ENCODE data around the gene SUPT20HL2.
"Not testable (repeated sequence)": the region's sequence is repeated elsewhere in the genome, so short reads cannot be mapped to it uniquely, and the experiment has no call there.

Gene SUPT20HL2

DNA sequence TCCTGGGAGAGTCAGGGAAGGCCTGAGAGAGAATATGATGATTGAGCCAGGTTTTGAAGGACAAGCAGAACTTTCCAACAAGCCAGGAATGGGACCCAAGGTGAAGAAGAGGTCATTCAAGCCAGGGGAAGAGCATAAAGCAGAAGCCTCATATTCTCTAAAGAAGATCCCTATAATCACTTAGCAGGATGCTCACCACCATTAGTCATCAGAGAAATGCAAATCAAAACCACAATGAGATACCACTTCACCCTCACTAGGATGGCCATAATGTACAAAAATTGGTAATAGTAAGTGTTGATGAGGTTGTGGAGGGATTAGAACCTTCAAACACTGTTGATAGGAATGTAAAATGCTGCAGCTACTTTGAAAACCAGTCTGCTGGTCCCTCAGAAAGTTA is 26.0 kb upstream of the SUPT20HL2 start:
- H3K4me3 ChIP-seq (ENCODE audit: insufficient read depth, low read depth, low read length, poor library complexity, severe bottlenecking), result no peak overlapping the region
- no peaks in the 10 kb centered on the region for H3K4me1 ChIP-seq (ENCODE audit: control insufficient read depth, insufficient read depth, low read length, poor library complexity, severe bottlenecking)
- H3K27ac ChIP-seq (ENCODE audit: insufficient read depth, low read length, poor library complexity, severe bottlenecking), result no peak overlapping the region
- no peaks in the 10 kb centered on the region for H3K9me3 ChIP-seq (ENCODE audit: control insufficient read depth, low read length)
- no peak for DNase-seq
- H3K36me3 ChIP-seq (ENCODE audit: control insufficient read depth, insufficient read depth, low read length), result no peaks in the 10 kb centered on the region
- no peaks in the 10 kb centered on the region for H3K27me3 ChIP-seq (replicated peaks; ENCODE audit: control insufficient read depth, insufficient read depth, low read length, poor library complexity, severe bottlenecking)

DNA sequence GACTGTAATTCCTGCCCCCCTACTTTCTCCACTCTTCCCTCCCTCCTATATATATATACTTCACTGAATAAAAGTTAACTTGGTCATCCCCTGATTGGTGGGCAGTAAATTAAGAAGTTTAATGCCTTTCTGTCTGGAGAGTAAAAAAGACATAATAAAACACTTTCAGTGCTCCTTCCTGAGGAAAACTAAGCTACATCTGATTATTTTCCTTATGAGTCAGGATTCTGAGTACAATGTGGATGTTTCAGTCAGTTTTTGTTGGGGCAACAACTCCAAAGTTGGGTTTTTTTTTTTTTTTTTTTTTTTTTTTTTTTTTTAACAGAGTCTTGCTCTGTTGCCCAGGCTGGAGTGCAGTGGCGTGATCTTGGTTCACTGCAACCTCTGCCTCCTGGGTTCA is 22.0 kb upstream of the SUPT20HL2 start:
- Histone ChIP-seq H3K27me3 (replicated peaks; ENCODE audit: control insufficient read depth, insufficient read depth, low read length, poor library complexity, severe bottlenecking) (no peaks in the 10 kb centered on the region), H3K4me1 (ENCODE audit: control insufficient read depth, insufficient read depth, low read length, poor library complexity, severe bottlenecking) (no peaks in the 10 kb centered on the region), H3K9me3 (ENCODE audit: control insufficient read depth, low read length) (no peaks in the 10 kb centered on the region), H3K27ac (ENCODE audit: insufficient read depth, low read length, poor library complexity, severe bottlenecking) (no peak overlapping the region), H3K36me3 (ENCODE audit: control insufficient read depth, insufficient read depth, low read length) (no peaks in the 10 kb centered on the region), H3K4me3 (ENCODE audit: insufficient read depth, low read depth, low read length, poor library complexity, severe bottlenecking) (no peak overlapping the region)
- no peak for DNase-seq

DNA sequence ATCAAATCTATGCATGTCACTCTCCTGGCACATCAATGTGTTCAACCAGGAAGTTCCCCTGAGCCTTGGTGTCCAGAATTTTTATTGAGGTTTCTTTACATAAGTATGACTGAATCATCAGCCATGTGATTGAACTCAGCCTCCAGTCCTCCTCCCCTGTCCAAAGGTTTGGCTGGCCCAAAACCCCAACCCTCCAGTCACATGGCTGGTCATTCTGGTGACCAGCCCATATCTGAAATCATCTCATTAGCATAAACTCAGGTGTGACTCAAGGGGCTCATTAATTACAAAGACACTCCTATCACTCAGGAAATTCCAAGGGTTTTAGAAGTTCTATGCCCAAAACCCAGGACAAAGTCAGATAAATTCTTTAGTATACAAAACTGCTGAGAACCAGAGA is 20.6 kb upstream of the SUPT20HL2 start:
- H3K4me1 ChIP-seq (ENCODE audit: control insufficient read depth, insufficient read depth, low read length, poor library complexity, severe bottlenecking), result no peaks in the 10 kb centered on the region
- H3K27me3 ChIP-seq (replicated peaks; ENCODE audit: control insufficient read depth, insufficient read depth, low read length, poor library complexity, severe bottlenecking), result no peaks in the 10 kb centered on the region
- no peak for DNase-seq
- no peaks in the 10 kb centered on the region for H3K9me3 ChIP-seq (ENCODE audit: control insufficient read depth, low read length)
- no peaks in the 10 kb centered on the region for H3K36me3 ChIP-seq (ENCODE audit: control insufficient read depth, insufficient read depth, low read length)
- H3K27ac ChIP-seq (ENCODE audit: insufficient read depth, low read length, poor library complexity, severe bottlenecking), result no peak overlapping the region
- no peak overlapping the region for H3K4me3 ChIP-seq (ENCODE audit: insufficient read depth, low read depth, low read length, poor library complexity, severe bottlenecking)

DNA sequence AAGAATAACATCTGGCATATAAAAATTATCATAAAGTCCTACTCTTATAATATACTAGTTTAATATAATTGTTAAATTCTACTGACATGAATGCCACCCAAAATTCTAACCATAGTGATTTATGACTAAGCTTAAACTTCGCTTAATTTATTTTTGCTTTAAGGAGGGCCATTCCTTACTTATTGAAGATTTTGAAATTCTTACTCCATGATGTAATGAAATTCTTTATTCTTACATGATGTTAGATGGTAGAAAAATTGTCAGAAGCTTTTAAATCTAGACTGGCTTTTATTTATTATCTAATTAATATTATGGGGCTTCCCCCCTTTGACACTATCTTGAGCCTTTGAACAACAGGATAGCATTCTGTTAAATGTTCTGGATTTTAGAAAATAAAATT is 19.5 kb upstream of the SUPT20HL2 start:
- Histone ChIP-seq H3K9me3 (ENCODE audit: control insufficient read depth, low read length) (no peaks in the 10 kb centered on the region), H3K27me3 (replicated peaks; ENCODE audit: control insufficient read depth, insufficient read depth, low read length, poor library complexity, severe bottlenecking) (no peaks in the 10 kb centered on the region), H3K4me1 (ENCODE audit: control insufficient read depth, insufficient read depth, low read length, poor library complexity, severe bottlenecking) (no peaks in the 10 kb centered on the region), H3K4me3 (ENCODE audit: insufficient read depth, low read depth, low read length, poor library complexity, severe bottlenecking) (no peak overlapping the region), H3K36me3 (ENCODE audit: control insufficient read depth, insufficient read depth, low read length) (no peaks in the 10 kb centered on the region), H3K27ac (ENCODE audit: insufficient read depth, low read length, poor library complexity, severe bottlenecking) (no peak overlapping the region)
- no peak for DNase-seq

DNA sequence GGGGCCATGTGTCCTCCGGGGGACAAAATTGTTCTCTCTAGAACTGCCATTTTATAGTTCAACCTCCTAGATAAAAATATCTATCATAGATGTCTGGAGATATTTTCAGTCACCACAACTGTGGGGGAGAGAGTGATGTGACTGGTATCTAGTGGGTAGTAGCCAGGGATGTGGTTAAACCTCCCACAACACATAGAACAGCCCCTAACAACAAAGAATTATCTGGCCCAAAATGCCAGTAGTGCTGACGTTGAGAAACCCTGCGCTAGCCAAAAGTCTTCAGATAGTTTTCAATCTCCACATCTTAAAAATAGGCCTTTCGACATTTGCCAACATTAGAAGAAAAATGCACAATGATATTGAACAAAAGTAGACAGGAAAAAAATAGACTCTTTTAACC is 19.0 kb upstream of the SUPT20HL2 start:
- no peaks in the 10 kb centered on the region for H3K36me3 ChIP-seq (ENCODE audit: control insufficient read depth, insufficient read depth, low read length)
- no peak overlapping the region for H3K27ac ChIP-seq (ENCODE audit: insufficient read depth, low read length, poor library complexity, severe bottlenecking)
- H3K4me1 ChIP-seq (ENCODE audit: control insufficient read depth, insufficient read depth, low read length, poor library complexity, severe bottlenecking), result no peaks in the 10 kb centered on the region
- DNase-seq, result no peak
- no peak overlapping the region for H3K4me3 ChIP-seq (ENCODE audit: insufficient read depth, low read depth, low read length, poor library complexity, severe bottlenecking)
- no peaks in the 10 kb centered on the region for H3K27me3 ChIP-seq (replicated peaks; ENCODE audit: control insufficient read depth, insufficient read depth, low read length, poor library complexity, severe bottlenecking)
- no peaks in the 10 kb centered on the region for H3K9me3 ChIP-seq (ENCODE audit: control insufficient read depth, low read length)

GRCh38 chrX:24325231-24325630 is 11.4 kb upstream of the SUPT20HL2 start:
- no peaks in the 10 kb centered on the region for H3K36me3 ChIP-seq (ENCODE audit: control insufficient read depth, insufficient read depth, low read length)
- no peak overlapping the region for H3K4me3 ChIP-seq (ENCODE audit: insufficient read depth, low read depth, low read length, poor library complexity, severe bottlenecking)
- no peak overlapping the region for H3K27ac ChIP-seq (ENCODE audit: insufficient read depth, low read length, poor library complexity, severe bottlenecking)
- H3K27me3 ChIP-seq (replicated peaks; ENCODE audit: control insufficient read depth, insufficient read depth, low read length, poor library complexity, severe bottlenecking), result no peaks in the 10 kb centered on the region
- no peak for DNase-seq
- H3K9me3 ChIP-seq (ENCODE audit: control insufficient read depth, low read length), result no peaks in the 10 kb centered on the region
- H3K4me1 ChIP-seq (ENCODE audit: control insufficient read depth, insufficient read depth, low read length, poor library complexity, severe bottlenecking), result no peaks in the 10 kb centered on the region

- H3K36me3 ChIP-seq (ENCODE audit: control insufficient read depth, insufficient read depth, low read length), result no peaks in the 10 kb centered on the region
- H3K27ac ChIP-seq (ENCODE audit: insufficient read depth, low read length, poor library complexity, severe bottlenecking), result no peak overlapping the region
- no peaks in the 10 kb centered on the region for H3K27me3 ChIP-seq (replicated peaks; ENCODE audit: control insufficient read depth, insufficient read depth, low read length, poor library complexity, severe bottlenecking)
- DNase-seq, result no peak
- H3K4me1 ChIP-seq (ENCODE audit: control insufficient read depth, insufficient read depth, low read length, poor library complexity, severe bottlenecking), result no peaks in the 10 kb centered on the region
- H3K4me3 ChIP-seq (ENCODE audit: insufficient read depth, low read depth, low read length, poor library complexity, severe bottlenecking), result no peak overlapping the region
- H3K9me3 ChIP-seq (ENCODE audit: control insufficient read depth, low read length), result no peaks in the 10 kb centered on the region
These were observed 8.0 kb upstream of the SUPT20HL2 start for GRCh38 chrX:24321741-24322395.

DNA sequence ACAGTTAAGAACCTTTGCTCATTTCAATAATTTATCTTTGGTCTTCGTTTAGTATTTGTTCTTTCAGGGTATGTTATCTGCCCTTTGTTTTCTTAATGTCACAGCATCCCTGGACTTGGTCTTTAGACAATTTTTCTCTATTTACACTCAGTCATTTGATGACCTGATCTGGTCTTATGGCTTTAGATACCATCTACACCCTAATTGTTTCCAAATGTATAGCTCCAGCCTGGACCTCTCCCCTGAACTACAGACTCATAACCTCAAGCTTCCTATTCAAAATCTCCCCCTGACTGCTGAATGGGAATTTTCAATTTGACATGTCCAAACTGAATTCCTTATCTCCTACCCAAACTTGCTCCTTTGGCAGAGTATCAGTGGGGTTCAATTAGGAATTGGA is 3.7 kb upstream of the SUPT20HL2 start:
- Histone ChIP-seq H3K27ac (ENCODE audit: insufficient read depth, low read length, poor library complexity, severe bottlenecking) (no peak overlapping the region), H3K36me3 (ENCODE audit: control insufficient read depth, insufficient read depth, low read length) (no peaks in the 10 kb centered on the region), H3K4me3 (ENCODE audit: insufficient read depth, low read depth, low read length, poor library complexity, severe bottlenecking) (no peak overlapping the region), H3K27me3 (replicated peaks; ENCODE audit: control insufficient read depth, insufficient read depth, low read length, poor library complexity, severe bottlenecking) (no peaks in the 10 kb centered on the region), H3K4me1 (ENCODE audit: control insufficient read depth, insufficient read depth, low read length, poor library complexity, severe bottlenecking) (no peaks in the 10 kb centered on the region), H3K9me3 (ENCODE audit: control insufficient read depth, low read length) (no peaks in the 10 kb centered on the region)
- no peak for DNase-seq

DNA sequence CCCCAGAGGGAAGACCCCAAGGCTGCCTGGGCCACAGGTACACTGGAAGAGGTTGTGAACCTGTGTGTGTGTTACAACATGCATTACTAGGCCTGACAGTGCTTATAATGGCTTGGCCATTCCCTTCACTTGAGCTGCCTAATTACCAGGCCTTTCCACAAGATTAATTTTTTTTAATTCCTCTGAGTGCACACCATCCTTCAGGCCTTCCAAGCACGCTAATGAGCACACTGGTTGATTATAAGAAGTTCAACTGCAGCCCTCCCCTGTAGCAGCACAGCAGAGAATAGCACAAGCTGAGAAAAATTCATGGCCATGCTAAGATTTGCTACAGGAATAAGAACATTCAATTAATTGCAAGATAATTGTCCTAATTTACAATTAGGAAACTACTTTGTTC is 2.2 kb upstream of the SUPT20HL2 start:
- DNase-seq, result no peak
- no peak overlapping the region for H3K4me3 ChIP-seq (ENCODE audit: insufficient read depth, low read depth, low read length, poor library complexity, severe bottlenecking)

DNA sequence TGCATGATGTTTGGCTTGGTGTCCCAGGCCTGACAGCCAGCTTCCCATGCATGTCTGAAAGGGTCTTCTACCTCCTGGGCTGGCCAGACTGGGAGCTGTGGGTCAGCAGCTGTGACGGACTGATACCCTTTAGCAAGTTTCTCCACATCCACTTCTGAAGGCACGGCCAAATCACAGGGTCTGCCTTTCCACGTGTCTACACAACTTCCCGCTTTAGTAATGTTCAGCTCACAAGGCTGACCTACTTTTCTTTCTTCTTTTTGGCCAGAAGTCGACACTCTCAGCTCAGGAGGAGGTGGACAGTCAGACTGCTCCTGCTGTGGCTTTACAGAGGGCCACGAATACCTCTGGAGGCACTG is 1.6 kb downstream of the SUPT20HL2 start:
- H3K4me1 ChIP-seq (ENCODE audit: control insufficient read depth, insufficient read depth, low read length, poor library complexity, severe bottlenecking); H3K4me3 ChIP-seq (ENCODE audit: insufficient read depth, low read depth, low read length, poor library complexity, severe bottlenecking); DNase-seq; H3K27me3 ChIP-seq (replicated peaks; ENCODE audit: control insufficient read depth, insufficient read depth, low read length, poor library complexity, severe bottlenecking); H3K36me3 ChIP-seq (ENCODE audit: control insufficient read depth, insufficient read depth, low read length); H3K9me3 ChIP-seq (ENCODE audit: control insufficient read depth, low read length); H3K27ac ChIP-seq (ENCODE audit: insufficient read depth, low read length, poor library complexity, severe bottlenecking): not testable (repeated sequence)

More for the DNA sequence above, 2.2 kb upstream of the SUPT20HL2 start:
- Histone ChIP-seq H3K9me3 (ENCODE audit: control insufficient read depth, low read length) (no peaks in the 10 kb centered on the region), H3K4me1 (ENCODE audit: control insufficient read depth, insufficient read depth, low read length, poor library complexity, severe bottlenecking) (no peaks in the 10 kb centered on the region), H3K27me3 (replicated peaks; ENCODE audit: control insufficient read depth, insufficient read depth, low read length, poor library complexity, severe bottlenecking) (no peaks in the 10 kb centered on the region), H3K27ac (ENCODE audit: insufficient read depth, low read length, poor library complexity, severe bottlenecking) (no peak overlapping the region), H3K36me3 (ENCODE audit: control insufficient read depth, insufficient read depth, low read length) (no peaks in the 10 kb centered on the region)

Measured in effector memory CD4-positive, alpha-beta T cell (primary cell).